Measurements from ENCODE around the gene SORCS2.

SORCS2 gene

DNA sequence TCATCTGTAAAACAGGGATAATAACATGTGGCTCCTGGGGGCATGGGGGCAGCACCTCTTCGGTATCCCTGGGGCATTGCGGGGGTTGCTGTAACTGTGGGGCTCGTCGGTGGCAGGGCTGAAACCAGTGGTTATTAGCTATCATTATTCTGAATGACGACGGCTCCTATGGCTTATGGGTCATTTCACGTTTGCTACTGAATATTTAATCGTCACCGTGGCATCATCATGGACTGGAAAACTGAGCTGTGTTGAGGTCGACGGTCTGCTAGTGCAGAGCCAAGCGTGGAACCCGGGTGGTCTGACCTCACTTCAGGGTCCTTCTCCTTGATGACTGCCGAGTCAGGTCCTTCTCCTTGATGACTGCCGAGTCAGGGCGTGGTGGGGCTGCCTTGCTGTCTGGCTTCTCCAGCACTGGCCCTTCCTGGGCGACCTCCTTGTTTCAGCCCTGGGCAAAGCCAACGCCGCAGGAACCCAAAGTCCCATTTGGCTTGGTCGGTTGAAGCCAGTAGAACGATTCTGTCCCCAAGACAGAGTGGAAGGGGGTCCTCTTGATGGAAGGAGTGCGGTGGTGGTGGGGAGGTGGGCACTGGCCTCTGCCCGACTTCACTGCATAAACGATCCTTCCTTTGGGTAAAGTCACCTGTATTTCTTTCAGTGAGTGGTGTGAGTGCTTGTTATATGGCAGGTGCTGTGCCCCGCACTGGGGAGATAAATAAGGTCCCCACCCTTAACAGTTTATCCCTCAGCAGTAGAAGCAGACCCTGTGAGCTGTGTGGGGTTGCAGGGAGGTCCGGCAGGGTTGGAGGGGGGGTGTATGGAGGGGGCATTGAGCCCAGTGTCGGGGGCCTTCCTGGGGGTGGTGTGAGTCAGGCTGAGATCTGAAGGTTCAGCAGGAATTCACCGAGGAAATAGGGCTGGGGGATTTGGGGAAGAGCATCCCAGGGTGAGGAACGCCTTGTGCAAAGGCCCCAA is 201.6 kb downstream of the SORCS2 start:
- no peak for DNase-seq (ENCODE audit: low spot score)

- no peak for DNase-seq (ENCODE audit: low spot score)
Observed at GRCh38 chr4:7394681-7395451, 202.5 kb downstream of the SORCS2 start.

DNA sequence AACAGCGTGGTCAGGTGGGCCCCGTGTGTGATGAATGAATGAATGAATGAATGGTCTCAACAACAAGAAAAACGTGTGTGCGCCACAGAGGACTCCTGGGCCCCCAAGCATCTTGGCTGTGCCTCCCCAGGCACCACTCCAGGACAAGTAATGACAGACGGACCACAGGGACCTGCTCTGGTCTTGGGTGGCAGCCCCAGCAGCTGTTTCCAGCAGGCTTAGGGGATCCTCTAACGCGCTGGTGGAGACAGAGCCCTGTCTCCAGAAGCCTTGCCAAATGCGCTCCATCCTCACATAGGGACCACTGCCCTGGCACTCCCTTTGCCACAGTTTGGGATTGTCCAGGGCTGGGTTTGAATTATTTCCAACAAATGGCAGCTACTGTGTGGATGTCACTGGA is 203.3 kb downstream of the SORCS2 start:
- no peak for DNase-seq (ENCODE audit: low spot score)

- no peak for DNase-seq (ENCODE audit: low spot score)
Observed at GRCh38 chr4:7396186-7396910, 204.0 kb downstream of the SORCS2 start.

- DNase-seq (ENCODE audit: low spot score), result no peak
Observed at GRCh38 chr4:7397206-7398103, 205.1 kb downstream of the SORCS2 start.

GRCh38 chr4:7398104-7398423 is 205.7 kb downstream of the SORCS2 start:
- no peak for DNase-seq (ENCODE audit: low spot score)

- no peak for DNase-seq (ENCODE audit: low spot score)
Observed at GRCh38 chr4:7398788-7399439, 206.6 kb downstream of the SORCS2 start.

- no peak for DNase-seq (ENCODE audit: low spot score)
Observed at GRCh38 chr4:7399440-7400234, 207.3 kb downstream of the SORCS2 start.

DNA sequence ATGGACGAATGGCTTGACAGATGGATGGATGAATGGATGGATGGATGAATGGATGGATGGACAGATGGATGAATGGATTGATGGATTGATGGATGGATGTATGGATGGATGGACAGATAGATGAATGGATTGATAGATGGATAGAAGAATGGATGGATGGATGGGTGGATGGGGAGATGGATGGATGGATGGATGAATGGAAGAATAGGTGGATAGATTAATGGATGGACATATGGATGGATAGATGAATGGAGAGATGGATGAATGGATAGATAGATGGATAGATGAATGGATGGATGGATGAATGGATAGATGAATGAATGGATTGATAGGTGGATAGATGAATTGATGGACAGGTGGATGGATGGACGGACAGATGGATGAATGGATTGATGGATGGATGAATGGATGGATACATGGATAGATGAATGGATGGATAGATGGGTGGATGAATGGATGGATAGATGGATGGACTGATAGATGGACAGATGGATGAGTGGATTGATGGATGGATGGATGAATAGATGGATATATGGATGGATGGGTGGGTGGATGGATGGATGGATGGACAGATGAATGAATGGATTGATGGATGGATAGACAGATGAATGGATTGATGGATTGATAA is 208.4 kb downstream of the SORCS2 start:
- no peak for DNase-seq (ENCODE audit: low spot score)

DNA sequence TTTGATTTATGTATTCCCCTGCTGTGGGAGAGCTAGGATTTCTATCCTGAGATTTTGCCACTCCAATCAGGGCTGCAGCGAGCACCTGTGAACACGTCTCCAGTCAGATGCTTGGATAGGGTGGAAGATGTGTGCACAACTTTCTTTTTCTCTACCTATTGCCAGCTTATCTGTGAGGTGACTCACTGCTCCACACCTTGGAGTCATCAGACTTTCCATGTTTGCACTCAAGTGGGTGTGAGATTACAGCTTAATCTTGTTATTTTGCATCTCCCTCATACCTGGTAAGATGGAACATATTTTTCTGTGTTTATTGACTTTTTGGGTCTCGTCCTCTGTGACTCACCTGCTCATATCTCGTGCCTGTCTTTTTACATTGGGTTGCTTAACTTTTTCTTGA is 210.2 kb downstream of the SORCS2 start:
- no peak for DNase-seq (ENCODE audit: low spot score)

- DNase-seq (ENCODE audit: low spot score), result no peak
Observed at GRCh38 chr4:7403001-7403400, 210.7 kb downstream of the SORCS2 start.

DNA sequence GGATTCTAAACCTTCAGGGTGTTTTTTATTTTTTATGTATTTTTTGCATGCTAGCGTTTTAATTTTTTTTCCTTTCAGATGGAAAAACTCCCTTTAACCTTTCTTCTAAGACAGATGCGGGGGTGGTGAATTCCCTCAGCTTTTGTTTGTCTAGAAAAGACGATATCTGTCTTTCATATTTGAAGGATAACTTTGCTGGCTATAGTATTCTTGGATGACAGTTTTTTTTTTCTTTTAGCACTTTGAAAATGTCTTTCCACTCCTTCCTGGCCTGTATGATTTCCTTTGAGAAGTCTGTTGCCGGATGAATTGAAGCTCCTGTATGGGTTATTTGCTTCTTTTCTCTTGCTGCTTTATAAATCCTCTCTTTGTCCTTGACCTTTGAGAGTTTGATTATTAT is 215.8 kb downstream of the SORCS2 start:
- DNase-seq (ENCODE audit: low spot score), result no peak

- no peak for DNase-seq (ENCODE audit: low spot score)
Observed at GRCh38 chr4:7410446-7410845, 218.1 kb downstream of the SORCS2 start.

DNA sequence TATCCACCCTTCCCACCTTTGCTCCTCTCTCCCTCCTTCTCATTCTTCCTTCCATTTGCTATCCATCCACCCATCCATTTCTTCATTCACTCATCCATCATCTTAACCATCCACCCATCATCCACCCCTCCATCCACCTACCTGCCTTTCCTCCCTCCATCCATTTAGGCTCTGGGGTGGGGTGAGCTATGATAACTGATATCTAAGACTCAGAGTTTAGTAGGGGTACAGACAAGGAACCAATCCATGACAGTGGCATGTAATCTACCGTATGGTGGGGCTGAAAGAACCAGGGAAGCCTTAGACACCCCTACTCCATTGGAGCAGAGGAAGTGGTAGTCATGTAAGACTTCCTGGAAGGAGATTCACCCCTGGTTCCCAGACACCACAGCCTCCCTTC is 219.2 kb downstream of the SORCS2 start:
- DNase-seq (ENCODE audit: low spot score), result no peak

DNA sequence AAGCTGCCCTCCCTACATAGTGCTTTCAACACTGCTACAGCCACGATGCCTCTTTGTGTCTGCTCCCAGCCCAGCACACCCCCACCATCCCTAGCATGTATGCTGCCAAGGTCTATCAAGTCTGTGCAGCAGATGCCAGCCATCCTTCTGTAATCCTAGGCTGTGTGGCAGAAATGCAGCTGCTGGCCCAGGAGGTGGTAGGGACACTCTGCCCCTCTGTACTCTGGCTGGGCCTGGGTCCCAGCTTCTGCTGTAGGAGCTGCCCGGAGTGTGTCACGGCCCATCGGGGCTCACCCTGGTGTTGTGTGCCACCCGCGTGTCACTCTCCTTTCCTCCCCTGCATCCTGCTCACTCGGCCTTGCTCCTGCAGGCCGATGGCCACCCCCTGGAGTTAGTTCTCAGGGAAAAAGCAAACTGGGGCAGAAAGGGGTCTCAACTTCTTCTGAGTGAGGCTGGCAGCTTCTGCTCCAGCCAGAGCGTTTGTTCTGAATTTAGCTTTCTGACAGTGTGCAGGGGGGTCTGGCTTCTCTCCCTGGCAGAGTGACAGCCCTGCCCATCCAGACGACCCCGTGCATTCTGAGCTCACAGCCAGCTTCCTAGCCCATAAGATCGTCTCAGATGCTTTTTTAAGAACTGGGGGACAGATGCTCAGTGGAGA is 219.7 kb downstream of the SORCS2 start:
- no peak for DNase-seq (ENCODE audit: low spot score)

GRCh38 chr4:7412554-7412912 is 220.2 kb downstream of the SORCS2 start:
- no peak for DNase-seq (ENCODE audit: low spot score)

DNA sequence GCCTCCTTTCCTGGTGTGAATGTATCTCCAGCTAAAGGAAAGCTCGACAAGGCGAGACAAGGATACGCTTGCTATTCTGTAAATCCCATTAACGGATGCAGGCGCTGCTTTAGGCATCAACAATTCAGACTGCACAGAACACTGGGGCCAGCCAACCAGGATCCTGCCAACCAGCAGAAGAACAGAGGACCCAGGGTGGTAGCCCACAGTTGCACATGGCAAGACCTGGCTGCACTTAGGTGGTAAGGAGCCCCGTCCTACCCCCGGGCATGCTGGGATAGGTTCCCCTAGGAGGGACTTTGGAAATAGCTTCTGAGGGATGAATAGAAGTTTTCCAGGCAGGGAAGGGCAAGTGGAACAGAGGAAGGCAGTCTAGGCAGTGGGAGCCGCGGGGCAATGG is 221.7 kb downstream of the SORCS2 start:
- no peak for DNase-seq (ENCODE audit: low spot score)

DNA sequence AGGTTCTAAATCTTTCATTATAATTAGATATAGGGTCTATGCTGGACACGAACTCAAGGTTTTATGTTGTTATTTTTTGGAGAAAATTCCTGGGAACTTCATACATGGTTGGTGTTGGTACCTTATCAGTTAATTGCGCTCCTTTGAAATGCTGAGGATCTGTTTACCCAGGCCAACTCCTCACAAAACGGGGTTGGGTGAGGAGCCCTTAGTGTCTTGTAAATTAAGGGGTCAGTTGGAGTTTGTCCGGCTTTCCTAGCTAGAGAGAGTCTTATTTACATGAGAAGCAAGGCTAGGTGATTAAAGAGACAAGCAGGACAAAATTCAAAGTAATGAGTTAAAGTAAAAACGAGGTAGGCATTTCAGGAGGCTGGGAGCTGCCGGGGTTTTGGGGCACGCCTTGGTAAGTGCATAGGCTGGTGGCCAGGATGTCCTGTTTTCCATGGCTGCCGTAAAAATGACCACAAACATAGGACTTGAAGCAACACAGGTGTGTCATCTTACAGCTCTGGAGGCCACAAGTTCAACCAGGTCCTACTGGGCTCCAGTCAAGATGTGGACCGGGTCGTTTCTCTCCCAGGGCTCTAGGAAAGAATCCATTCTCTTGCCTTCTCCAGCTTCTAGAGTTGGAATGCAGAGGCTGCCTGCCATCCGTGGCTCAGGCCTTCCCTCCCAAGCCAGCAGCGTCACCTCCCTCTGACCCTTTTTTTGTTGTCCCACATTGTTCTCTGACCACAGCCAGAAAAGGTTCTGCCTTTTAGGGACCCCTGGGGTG is 222.6 kb downstream of the SORCS2 start:
- DNase-seq (ENCODE audit: low spot score), result no peak

All from COLO829 (cell line).